HCT116 (cell line): ENCODE data around the gene MTFR1L. TPM values are rescaled to one million over a fixed set of nuclear protein-coding genes. Genes with fewer than 3 reads are reported as not detected.
"Not testable (repeated sequence)": the region's sequence is repeated elsewhere in the genome, so short reads cannot be mapped to it uniquely, and the experiment has no call there.

Experiments
- ATAC-seq: fragments of 200-7000 bp; cut with Tn5 transposase; 2 replicates; pipeline ENCODE4 v1.9.1; 2020; ENCODE audit warnings: mild to moderate bottlenecking, moderate library complexity
- BruUV-seq: library from RNA; stranded (reverse); fragments of 400-500 nt; replicated peaks from 2 replicates; lab custom pipeline; 2021; lab: Mats Ljungman, UMichigan
- CTCF ChIA-PET: fragments of 300-600 bp; sonication (Branson Sonifier 250); formaldehyde crosslinking; loops from one replicate; lab custom pipeline; 2021; ENCODE audit warnings: antibody characterized with exemption; lab: Charles Lee
- POLR2A ChIA-PET: fragments of 300-600, 350-600 bp; sonication (Branson Sonifier 250); formaldehyde crosslinking; loops from one replicate; lab custom pipeline; 2021; ENCODE audit warnings: antibody characterized with exemption; lab: Charles Lee
- RAD21 ChIA-PET, 2 experiments: fragments of 300-600 bp; sonication (Branson Sonifier 250); formaldehyde crosslinking; loops; one replicate each; lab custom pipeline; 2023; ENCODE audit warnings: low total read pairs in 2 of 2; ENCODE audit not compliant: uncharacterized antibody in 2 of 2, unreplicated experiment in 2 of 2, low non-redundant PET in 1 of 2; lab: Charles Lee
- DNase-seq: peaks from one replicate; pipeline ENCODE4 v3.0.0-alpha.2; 2010; ENCODE audit warnings: low read depth, low spot score
- H2AFZ ChIP-seq: fragments of 200-600 bp; shearing (Covaris generic), sonication (generic); 2 replicates; pipeline ENCODE4 v1.6.1; 2017; ENCODE audit warnings: low read depth, mixed run types, mixed read lengths, antibody characterized with exemption, low read length; ENCODE audit not compliant: poor library complexity, severe bottlenecking
- H3K27ac ChIP-seq: 2 replicates; pipeline ENCODE4 v1.5.1; 2012; ENCODE audit warnings: low read depth, low read length
- H3K27me3 ChIP-seq: fragments of 200-600 bp; sonication (generic); 2 replicates; pipeline ENCODE4 v1.6.1; 2016; ENCODE audit warnings: mixed run types, low read length, mixed read lengths; ENCODE audit not compliant: insufficient read depth
- H3K36me3 ChIP-seq, 2 experiments: fragments of 200-500 bp in 1 of 2; fragments of 200-600 bp in 1 of 2; sonication (Bioruptor generic) in 1 of 2; sonication (generic) in 1 of 2; 2 replicates each; pipeline versions ENCODE4 v1.5.1 to v1.6.1; 2014 to 2016; ENCODE audit warnings: low read length in 2 of 2, inconsistent platforms in 1 of 2, mixed read lengths in 1 of 2, mixed run types in 1 of 2; ENCODE audit not compliant: insufficient read depth in 2 of 2, control insufficient read depth in 1 of 2
- H3K4me1 ChIP-seq, 2 experiments: fragments of 200-600 bp in 1 of 2; sonication (generic) in 1 of 2; 2 replicates each; pipeline versions ENCODE4 v1.5.1 to v1.6.1; 2012 to 2017; ENCODE audit warnings: low read length in 2 of 2, inconsistent platforms in 1 of 2, mild to moderate bottlenecking in 1 of 2, mixed read lengths in 1 of 2, mixed run types in 1 of 2, moderate library complexity in 1 of 2; ENCODE audit not compliant: insufficient read depth in 2 of 2, control insufficient read depth in 1 of 2
- H3K4me2 ChIP-seq: fragments of 200-600 bp; sonication (generic); 2 replicates; pipeline ENCODE4 v1.6.1; 2017; ENCODE audit warnings: mixed run types, low read length, mixed read lengths
- H3K4me3 ChIP-seq, 2 experiments: fragments of 200-600 bp in 1 of 2; sonication (generic) in 1 of 2; replicated peaks in 1 of 2; 2 replicates each; pipeline ENCODE4 v1.5.1; 2011 to 2016; ENCODE audit warnings: low read length in 2 of 2, control low read depth in 1 of 2, low read depth in 1 of 2, mild to moderate bottlenecking in 1 of 2, mixed read lengths in 1 of 2, mixed run types in 1 of 2
- H3K79me2 ChIP-seq: fragments of 200-600 bp; sonication (generic); 2 replicates; pipeline ENCODE4 v1.6.1; 2017; ENCODE audit warnings: mild to moderate bottlenecking, mixed run types, low read length, moderate library complexity, mixed read lengths; ENCODE audit not compliant: insufficient read depth
- H3K9ac ChIP-seq: fragments of 200-600 bp; sonication (generic); 2 replicates; pipeline ENCODE4 v1.6.1; 2016; ENCODE audit warnings: low read length, mixed read lengths
- H3K9me2 ChIP-seq: fragments of 200-600 bp; sonication (generic), shearing (Covaris generic); 2 replicates; pipeline ENCODE4 v1.6.1; 2017; ENCODE audit warnings: mixed run types, mild to moderate bottlenecking, moderate library complexity; ENCODE audit not compliant: insufficient read depth
- H3K9me3 ChIP-seq, 2 experiments: fragments of 200-500 bp in 1 of 2; fragments of 200-600 bp in 1 of 2; sonication (Bioruptor generic) in 1 of 2; sonication (generic) in 1 of 2; 2 replicates each; pipeline ENCODE4 v1.6.1; 2014 to 2017; ENCODE audit warnings: low read length in 2 of 2, mixed read lengths in 2 of 2, inconsistent platforms in 1 of 2, low read depth in 1 of 2, mild to moderate bottlenecking in 1 of 2, mixed run types in 1 of 2, moderate library complexity in 1 of 2; ENCODE audit not compliant: control insufficient read depth in 1 of 2, insufficient read depth in 1 of 2
- H4K20me1 ChIP-seq: fragments of 200-600 bp; sonication (generic), shearing (Covaris generic); 2 replicates; pipeline ENCODE4 v1.6.1; 2017; ENCODE audit warnings: mixed run types, mild to moderate bottlenecking, moderate library complexity; ENCODE audit not compliant: insufficient read depth
- CEBPB ChIP-seq: IDR thresholded peaks from 2 replicates; pipeline ENCODE4 v1.6.1; 2012; ENCODE audit warnings: low read depth
- ELF1 ChIP-seq: IDR thresholded peaks from 2 replicates; pipeline ENCODE4 v1.6.1; 2012; ENCODE audit warnings: low read depth, borderline replicate concordance
- EZH2 ChIP-seq: fragments of 200-600 bp; sonication (generic); IDR thresholded peaks from 2 replicates; pipeline ENCODE4 v1.6.1; 2017; ENCODE audit warnings: antibody characterized with exemption, mixed run types
- EZH2phosphoT487 ChIP-seq: fragments of 200-600 bp; IDR thresholded peaks from 2 replicates; pipeline ENCODE4 v1.6.1; 2018; ENCODE audit warnings: antibody characterized with exemption, borderline replicate concordance
- FOSL1 ChIP-seq: IDR thresholded peaks from 2 replicates; pipeline ENCODE4 v1.6.1; 2012; ENCODE audit warnings: low read depth
- POLR2A ChIP-seq: IDR thresholded peaks from 2 replicates; pipeline ENCODE4 v1.7.0; 2011; ENCODE audit warnings: borderline replicate concordance; ENCODE audit not compliant: insufficient read depth, insufficient read length; ENCODE audit errors: extremely low read depth
- RAD21 ChIP-seq: IDR thresholded peaks from 2 replicates; pipeline ENCODE4 v1.6.1; 2012; ENCODE audit warnings: low read depth, mild to moderate bottlenecking
- SIN3A ChIP-seq: IDR thresholded peaks from 2 replicates; pipeline ENCODE4 v1.6.1; 2012; ENCODE audit warnings: low read depth
- TCF7L2 ChIP-seq: IDR thresholded peaks from 2 replicates; pipeline ENCODE4 v1.7.0; 2011; ENCODE audit warnings: borderline replicate concordance, inconsistent platforms; ENCODE audit not compliant: insufficient read depth, insufficient read length; ENCODE audit errors: extremely low read depth
- YY1 ChIP-seq: IDR thresholded peaks from 2 replicates; pipeline ENCODE4 v1.6.1; 2011; ENCODE audit warnings: low read length, low read depth, moderate library complexity, mild to moderate bottlenecking; ENCODE audit not compliant: insufficient replicate concordance; ENCODE audit errors: extremely low read depth
- ZFX ChIP-seq: fragments of 450-650 bp; IDR thresholded peaks from 2 replicates; pipeline ENCODE4 v1.6.1; 2017
- intact Hi-C: fragments of 100-400 bp; cut with micrococcal nuclease; formaldehyde crosslinking; loops from 2 replicates; pipeline ENCODE4 v1.10.0; 2022
- total RNA-seq: library from RNA; stranded (reverse); gene quantifications from one replicate; pipeline ENCODE4 v1.2.1, GENCODE V29; 2021; ENCODE audit not compliant: unreplicated experiment
- TF ChIP-seq, protein P1 (sequence below): IDR thresholded peaks from 2 replicates; pipeline ENCODE4 v1.6.1; 2012; ENCODE audit warnings: low read depth
- TF ChIP-seq, protein P2 (sequence below): IDR thresholded peaks from 2 replicates; pipeline ENCODE4 v1.6.1; 2011; ENCODE audit warnings: mild to moderate bottlenecking, low read length, moderate library complexity; ENCODE audit not compliant: insufficient replicate concordance; ENCODE audit errors: extremely low read depth

MTFR1L gene
- total RNA-seq, 1 experiment from 2014 or later: 35.8 TPM

DNA sequence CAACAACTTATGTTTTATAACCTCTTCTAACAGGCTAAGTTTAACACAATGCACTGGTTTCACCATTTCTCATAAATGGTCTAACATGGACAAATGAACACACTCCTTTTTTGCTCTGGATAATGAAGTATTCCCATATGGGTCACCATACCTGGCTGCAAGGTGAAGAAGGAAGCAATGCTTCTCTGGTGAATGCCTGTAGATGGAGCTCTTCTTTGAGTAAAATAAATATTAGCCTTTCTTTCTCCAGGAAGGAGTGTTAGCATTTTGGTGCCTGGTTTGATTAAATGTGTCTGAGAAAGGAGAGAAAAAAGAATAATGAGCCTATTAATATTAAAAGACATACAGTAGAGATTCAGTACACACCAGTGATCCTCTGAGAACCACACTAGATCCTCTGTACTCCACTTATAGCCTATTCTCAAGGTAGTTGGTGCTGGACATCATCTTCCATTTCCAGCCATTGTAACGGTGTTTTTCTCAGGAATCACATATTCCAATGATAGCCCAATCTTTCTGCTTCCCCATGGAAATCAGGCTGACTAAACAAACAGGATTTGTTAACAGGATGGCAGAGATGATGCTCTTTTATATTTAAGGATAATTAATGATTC, 17.6 kb downstream of the MTFR1L start (continued):
- no peak for TF ChIP-seq ELF1

DNA sequence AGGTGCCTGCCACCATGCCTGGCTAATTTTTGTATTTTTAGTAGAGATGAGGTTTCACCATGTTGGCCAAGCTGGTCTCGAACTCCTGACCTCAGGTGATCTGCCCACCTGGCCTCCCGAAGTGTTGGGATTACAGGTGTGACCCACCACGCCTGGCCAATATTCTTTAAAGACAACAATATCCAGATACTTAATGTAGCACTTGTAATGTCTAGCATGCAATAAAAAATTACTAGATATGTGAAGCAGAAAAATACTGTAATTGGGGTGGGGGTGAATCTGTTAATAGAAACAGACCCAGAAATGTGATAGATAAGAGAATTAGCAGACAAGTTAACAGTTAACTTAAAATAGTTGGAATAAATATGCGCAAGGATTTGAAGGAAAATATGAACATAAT, 20.1 kb downstream of the MTFR1L start:
- H3K9me3 ChIP-seq, H3K27me3 ChIP-seq, POLR2A ChIA-PET, RAD21 ChIA-PET, DNase-seq, H3K9me2 ChIP-seq, BruUV-seq, H2AFZ ChIP-seq, ATAC-seq, H3K4me1 ChIP-seq, intact Hi-C loops, H3K4me2 ChIP-seq, H3K4me3 ChIP-seq, H3K9ac ChIP-seq, H4K20me1 ChIP-seq, H3K27ac ChIP-seq: not testable (repeated sequence)
- CTCF ChIA-PET: interaction anchor here (0.6 kb wide), 1 partner anchor 56 kb away, joined by 3 read pairs; no protein-coding TSS in a partner anchor
- H3K36me3 ChIP-seq: peaks cover 0 to 14% of the 10 kb centered on the region in 2 experiments; a peak in 1 of 4 replicates
- peaks cover 92% of the 10 kb centered on the region for H3K79me2 ChIP-seq

DNA sequence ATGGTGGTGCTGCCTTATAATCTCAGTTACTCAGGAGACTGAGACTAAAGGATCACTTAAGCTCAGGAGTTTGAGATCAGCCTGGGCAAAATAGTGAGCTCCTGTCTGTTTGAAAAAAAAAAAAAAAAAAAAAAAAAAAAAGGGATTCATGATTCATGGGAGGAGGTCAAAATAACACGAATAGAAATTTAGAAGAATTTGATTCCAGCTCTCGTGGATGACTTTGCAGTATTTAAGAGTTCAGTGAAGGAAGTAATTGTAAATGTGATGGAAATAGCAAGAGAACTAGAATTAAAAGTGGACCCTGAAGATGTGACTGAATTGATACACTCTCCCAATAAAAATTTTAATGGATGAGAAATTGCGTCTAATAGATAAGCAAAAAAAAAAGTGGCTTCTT, 23.7 kb downstream of the MTFR1L start:
- POLR2A ChIA-PET: no interaction called here
- RAD21 ChIA-PET: no interaction called here
- no peaks in the 10 kb centered on the region; a peak in 1 of 4 replicates for H3K36me3 ChIP-seq
- H3K9ac ChIP-seq: no peak overlapping the region
- H3K79me2 ChIP-seq: peaks cover 96% of the 10 kb centered on the region
- no peaks in the 10 kb centered on the region; a peak in 1 of 4 replicates for H3K4me1 ChIP-seq
- H3K9me3 ChIP-seq: no peaks in the 10 kb centered on the region
- ATAC-seq: no peak
- H3K27me3 ChIP-seq: no peaks in the 10 kb centered on the region
- CTCF ChIA-PET: no interaction called here
- no peaks in the 10 kb centered on the region for H4K20me1 ChIP-seq
- no peak overlapping the region for H3K27ac ChIP-seq
- no peak overlapping the region for H3K4me3 ChIP-seq
- intact Hi-C loops: no loop called here
- BruUV-seq: no TSS peak
- H2AFZ ChIP-seq: no peak overlapping the region
- H3K9me2 ChIP-seq: no peaks in the 10 kb centered on the region
- no peak for DNase-seq
- no peak overlapping the region for H3K4me2 ChIP-seq
- no peak for TF ChIP-seq CEBPB
- no peak for TF ChIP-seq ELF1
- no peak for TF ChIP-seq EZH2phosphoT487
- TF ChIP-seq ZFX: no peak
- TF ChIP-seq, protein P1, sequence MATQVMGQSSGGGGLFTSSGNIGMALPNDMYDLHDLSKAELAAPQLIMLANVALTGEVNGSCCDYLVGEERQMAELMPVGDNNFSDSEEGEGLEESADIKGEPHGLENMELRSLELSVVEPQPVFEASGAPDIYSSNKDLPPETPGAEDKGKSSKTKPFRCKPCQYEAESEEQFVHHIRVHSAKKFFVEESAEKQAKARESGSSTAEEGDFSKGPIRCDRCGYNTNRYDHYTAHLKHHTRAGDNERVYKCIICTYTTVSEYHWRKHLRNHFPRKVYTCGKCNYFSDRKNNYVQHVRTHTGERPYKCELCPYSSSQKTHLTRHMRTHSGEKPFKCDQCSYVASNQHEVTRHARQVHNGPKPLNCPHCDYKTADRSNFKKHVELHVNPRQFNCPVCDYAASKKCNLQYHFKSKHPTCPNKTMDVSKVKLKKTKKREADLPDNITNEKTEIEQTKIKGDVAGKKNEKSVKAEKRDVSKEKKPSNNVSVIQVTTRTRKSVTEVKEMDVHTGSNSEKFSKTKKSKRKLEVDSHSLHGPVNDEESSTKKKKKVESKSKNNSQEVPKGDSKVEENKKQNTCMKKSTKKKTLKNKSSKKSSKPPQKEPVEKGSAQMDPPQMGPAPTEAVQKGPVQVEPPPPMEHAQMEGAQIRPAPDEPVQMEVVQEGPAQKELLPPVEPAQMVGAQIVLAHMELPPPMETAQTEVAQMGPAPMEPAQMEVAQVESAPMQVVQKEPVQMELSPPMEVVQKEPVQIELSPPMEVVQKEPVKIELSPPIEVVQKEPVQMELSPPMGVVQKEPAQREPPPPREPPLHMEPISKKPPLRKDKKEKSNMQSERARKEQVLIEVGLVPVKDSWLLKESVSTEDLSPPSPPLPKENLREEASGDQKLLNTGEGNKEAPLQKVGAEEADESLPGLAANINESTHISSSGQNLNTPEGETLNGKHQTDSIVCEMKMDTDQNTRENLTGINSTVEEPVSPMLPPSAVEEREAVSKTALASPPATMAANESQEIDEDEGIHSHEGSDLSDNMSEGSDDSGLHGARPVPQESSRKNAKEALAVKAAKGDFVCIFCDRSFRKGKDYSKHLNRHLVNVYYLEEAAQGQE: no peak
- no peak for TF ChIP-seq FOSL1
- no peak for TF ChIP-seq YY1
- TF ChIP-seq POLR2A: no peak
- TF ChIP-seq, protein P2, sequence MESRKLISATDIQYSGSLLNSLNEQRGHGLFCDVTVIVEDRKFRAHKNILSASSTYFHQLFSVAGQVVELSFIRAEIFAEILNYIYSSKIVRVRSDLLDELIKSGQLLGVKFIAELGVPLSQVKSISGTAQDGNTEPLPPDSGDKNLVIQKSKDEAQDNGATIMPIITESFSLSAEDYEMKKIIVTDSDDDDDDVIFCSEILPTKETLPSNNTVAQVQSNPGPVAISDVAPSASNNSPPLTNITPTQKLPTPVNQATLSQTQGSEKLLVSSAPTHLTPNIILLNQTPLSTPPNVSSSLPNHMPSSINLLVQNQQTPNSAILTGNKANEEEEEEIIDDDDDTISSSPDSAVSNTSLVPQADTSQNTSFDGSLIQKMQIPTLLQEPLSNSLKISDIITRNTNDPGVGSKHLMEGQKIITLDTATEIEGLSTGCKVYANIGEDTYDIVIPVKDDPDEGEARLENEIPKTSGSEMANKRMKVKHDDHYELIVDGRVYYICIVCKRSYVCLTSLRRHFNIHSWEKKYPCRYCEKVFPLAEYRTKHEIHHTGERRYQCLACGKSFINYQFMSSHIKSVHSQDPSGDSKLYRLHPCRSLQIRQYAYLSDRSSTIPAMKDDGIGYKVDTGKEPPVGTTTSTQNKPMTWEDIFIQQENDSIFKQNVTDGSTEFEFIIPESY: no peak
- no peak for TF ChIP-seq SIN3A
- TF ChIP-seq TCF7L2: no peak
- no peak for TF ChIP-seq RAD21
- no peak for TF ChIP-seq EZH2
